HG02623 (cell line): ENCODE measurements around the gene NDNF.

ENCODE experiments used
- ATAC-seq: cut with Tn5 transposase; IDR thresholded peaks from one replicate; pipeline ENCODE4 v1.9.1; 2021; ENCODE audit warnings: moderate library complexity; ENCODE audit not compliant: unreplicated experiment

Gene NDNF, protein sequence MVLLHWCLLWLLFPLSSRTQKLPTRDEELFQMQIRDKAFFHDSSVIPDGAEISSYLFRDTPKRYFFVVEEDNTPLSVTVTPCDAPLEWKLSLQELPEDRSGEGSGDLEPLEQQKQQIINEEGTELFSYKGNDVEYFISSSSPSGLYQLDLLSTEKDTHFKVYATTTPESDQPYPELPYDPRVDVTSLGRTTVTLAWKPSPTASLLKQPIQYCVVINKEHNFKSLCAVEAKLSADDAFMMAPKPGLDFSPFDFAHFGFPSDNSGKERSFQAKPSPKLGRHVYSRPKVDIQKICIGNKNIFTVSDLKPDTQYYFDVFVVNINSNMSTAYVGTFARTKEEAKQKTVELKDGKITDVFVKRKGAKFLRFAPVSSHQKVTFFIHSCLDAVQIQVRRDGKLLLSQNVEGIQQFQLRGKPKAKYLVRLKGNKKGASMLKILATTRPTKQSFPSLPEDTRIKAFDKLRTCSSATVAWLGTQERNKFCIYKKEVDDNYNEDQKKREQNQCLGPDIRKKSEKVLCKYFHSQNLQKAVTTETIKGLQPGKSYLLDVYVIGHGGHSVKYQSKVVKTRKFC

GRCh38 chr4:121072224-121073003, at the start of gene NDNF:
NDNF (minus strand) TSS chr4:121072535; CDS start chr4:121045837, 26,698 bp downstream.
- no peak for ATAC-seq

DNA sequence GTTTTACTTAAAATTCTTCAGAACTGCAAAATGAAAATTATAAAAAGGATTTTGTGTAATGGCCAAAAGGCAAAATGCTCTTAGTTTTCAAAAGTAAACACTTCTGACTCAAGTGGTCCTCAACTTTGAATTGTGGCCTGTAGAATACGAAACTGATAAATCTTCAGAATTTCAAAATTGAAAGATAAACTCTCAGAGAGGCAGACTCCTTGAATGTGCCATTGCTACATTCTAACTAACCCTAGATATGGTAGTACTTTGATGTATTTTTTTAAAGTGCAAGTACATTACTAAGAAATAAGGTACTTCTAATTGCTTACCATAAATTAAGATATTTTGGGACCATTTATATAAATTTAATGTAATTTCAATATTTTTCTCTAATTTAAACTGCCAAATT, 47.4 kb upstream of the NDNF start:
- ATAC-seq: no peak

- no peak for ATAC-seq
Observed at GRCh38 chr4:121118344-121118743, 46.0 kb upstream of the NDNF start.

GRCh38 chr4:121114756-121115155, 42.4 kb upstream of the NDNF start:
- no peak for ATAC-seq

DNA sequence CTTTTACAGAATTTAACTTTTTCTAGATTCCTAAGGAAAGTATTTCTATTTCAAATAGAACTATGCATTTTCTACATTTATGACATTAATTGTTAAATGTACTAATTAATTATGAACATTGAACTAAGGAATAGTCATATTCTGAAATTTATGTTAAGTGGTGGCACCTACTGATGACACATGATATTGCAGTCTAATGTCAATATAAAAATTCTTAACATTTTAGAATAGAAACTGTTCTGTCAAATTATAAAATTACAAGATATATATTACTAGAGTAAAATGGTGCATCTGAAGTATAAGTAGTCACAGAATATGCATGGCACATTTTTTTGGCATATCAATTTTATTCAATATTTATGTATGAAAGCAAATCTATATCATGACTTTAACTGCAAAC, 40.2 kb upstream of the NDNF start:
- no peak for ATAC-seq

- ATAC-seq: no peak
Observed at GRCh38 chr4:121108557-121108956, 36.2 kb upstream of the NDNF start.

GRCh38 chr4:121107507-121107906, 35.2 kb upstream of the NDNF start:
- no peak for ATAC-seq

- peak; percentile 62 for ATAC-seq
Observed at GRCh38 chr4:121100093-121100775, 27.9 kb upstream of the NDNF start.

GRCh38 chr4:121098266-121098665, 25.9 kb upstream of the NDNF start:
- no peak for ATAC-seq

DNA sequence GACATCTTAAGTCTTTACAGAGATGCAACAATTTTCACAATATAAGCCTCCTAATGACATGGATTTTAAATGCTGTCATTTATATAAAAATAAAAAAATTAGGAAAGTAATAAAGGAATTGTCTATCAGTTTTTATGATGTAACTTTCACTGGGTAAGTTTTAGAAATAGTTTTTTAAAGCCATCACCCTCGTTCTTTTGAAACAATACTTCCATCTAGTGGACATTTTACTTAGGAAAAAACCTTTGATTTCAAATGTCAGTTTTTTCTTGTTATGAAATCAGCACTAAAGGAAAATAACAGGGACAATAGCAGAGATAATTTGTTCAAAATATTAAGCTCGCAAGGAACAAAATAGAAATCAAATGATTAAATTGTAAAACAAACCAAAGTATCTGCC, 24.3 kb upstream of the NDNF start:
- ATAC-seq: no peak

DNA sequence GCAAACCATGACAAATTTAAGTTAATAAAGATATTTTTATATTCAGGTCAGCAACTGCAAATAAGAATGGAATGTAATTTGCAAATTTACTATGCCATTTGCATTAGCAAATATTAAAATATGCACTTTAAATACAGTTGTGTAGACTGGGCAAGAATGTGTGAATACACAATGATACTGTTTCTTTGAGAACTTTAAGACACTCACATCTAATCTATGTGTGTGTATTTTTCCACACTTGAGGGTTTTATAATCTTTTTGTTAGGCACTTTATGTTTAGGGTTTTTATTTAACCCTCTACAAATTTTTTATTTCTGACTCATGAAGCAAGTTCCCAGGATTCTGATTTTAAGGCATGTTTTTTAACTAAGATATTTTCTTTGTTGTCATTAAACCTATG, 23.9 kb upstream of the NDNF start:
- no peak for ATAC-seq

GRCh38 chr4:121094297-121094966, 22.1 kb upstream of the NDNF start:
- ATAC-seq: no peak

DNA sequence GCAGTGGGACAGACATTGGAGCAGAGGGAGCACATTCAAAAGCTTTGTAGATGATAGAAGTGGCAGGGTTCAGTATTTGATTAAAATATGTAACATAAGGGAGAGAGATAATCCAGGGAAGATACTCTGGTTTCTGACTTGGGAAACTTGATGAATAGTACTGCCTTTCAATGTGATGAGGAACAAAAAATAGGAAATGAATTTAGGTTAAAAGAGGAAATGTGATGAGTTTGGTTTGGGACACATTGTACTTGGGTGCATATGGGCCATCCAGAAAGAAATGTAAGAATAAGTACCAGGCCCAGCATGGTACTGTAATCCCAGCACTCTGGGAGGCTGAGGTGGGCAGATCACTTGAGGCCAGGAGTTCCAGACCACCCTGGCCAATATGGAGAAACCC, 20.9 kb upstream of the NDNF start:
- ATAC-seq: no peak

DNA sequence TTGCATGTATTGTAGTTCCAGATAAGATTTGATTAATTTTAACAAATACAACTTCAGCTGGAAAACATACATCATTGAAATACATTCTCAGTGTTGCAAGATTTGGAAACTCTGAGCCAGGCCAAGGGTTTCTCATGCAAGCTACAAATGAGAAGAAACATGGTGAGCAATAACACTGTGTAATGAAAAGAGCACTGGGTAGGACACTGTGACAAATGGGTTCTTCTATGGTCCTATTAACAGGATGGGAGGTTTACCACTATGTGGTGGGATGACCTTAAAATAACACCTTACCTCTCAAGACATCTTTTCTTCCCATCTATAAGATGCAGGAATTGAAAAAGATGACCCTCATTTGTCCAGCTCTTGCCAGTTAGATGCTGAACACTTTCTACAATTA, 19.6 kb upstream of the NDNF start:
- no peak for ATAC-seq

- no peak for ATAC-seq
Observed at GRCh38 chr4:121088867-121089266, 16.5 kb upstream of the NDNF start.

- ATAC-seq: no peak
Observed at GRCh38 chr4:121079376-121079775, 7.0 kb upstream of the NDNF start.

GRCh38 chr4:121077496-121077895, 5.2 kb upstream of the NDNF start:
- ATAC-seq: no peak

- ATAC-seq: no peak
Observed at GRCh38 chr4:121076416-121076815, 4.1 kb upstream of the NDNF start.

DNA sequence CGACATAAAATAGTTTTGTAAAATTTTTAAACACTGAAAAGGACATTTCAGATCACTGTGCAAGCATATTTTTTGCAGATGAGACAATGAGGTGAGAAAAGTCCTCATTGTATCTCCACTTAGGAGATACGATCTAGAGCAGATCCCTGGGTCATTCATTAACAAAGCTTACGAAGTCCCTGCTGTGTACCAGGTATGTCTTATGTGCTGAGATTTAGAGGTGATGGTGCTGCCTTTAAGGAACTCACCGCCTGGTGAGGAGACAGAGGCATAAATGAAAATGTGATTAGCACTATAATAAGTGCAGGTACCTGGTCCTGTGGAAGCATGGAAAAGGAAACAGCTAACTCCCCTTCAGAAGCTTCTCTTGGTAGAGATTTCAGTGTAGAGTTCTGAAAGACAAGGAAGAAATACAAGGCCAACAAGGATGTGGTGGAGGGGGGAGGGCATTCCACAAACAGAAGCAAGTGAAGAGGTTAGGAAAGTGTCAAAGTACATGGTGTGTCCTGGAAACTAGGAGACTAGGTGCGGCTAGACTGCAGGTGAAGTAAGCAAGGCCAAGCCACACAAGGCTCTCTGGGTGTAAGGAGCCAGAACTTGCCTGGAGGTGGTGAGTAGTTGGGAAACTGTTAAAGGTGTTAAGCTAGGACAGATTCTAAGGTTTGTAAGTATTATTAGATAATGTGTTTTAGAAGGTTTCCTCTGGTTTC, 1.5 kb upstream of the NDNF start:
- ATAC-seq: no peak

GRCh38 chr4:121073004-121073435, 685 bp upstream of the NDNF start:
- ATAC-seq: no peak
